Tibial artery (tissue), 4 donors: ENCODE measurements around the gene KCNMA1.

Experiments used
- DNase-seq, 2 donors: peaks; one replicate each; pipeline ENCODE4 v3.0.0-alpha.2; 2019
- H3K27ac ChIP-seq, 2 donors: fragments of 200-600 bp; sonication (generic) in 1 of 2; 1 replicate in 1 of 2; 2 replicates in 1 of 2; pipeline ENCODE4 v1.5.1; 2018 to 2019; ENCODE audit warnings: mild to moderate bottlenecking in 1 of 2
- H3K27me3 ChIP-seq, 2 donors: fragments of 200-600 bp; sonication (generic) in 1 of 2; one replicate each; pipeline versions ENCODE4 v1.5.1 to v1.6.0; 2016 to 2019
- H3K36me3 ChIP-seq, 3 donors: fragments of 200-600 bp; sonication (generic) in 2 of 3; one replicate each; pipeline ENCODE4 v1.5.1; 2016 to 2019; ENCODE audit warnings: mild to moderate bottlenecking in 2 of 3
- H3K4me1 ChIP-seq, 4 donors: fragments of 200-600 bp; sonication (generic) in 2 of 4; 1 replicate in 3 of 4; 2 replicates in 1 of 4; pipeline ENCODE4 v1.5.1; 2016 to 2019
- H3K4me3 ChIP-seq, 2 donors: fragments of 200-600 bp; sonication (generic) in 1 of 2; 1 replicate in 1 of 2; 2 replicates in 1 of 2; pipeline ENCODE4 v1.5.1; 2018 to 2019; ENCODE audit warnings: mild to moderate bottlenecking in 2 of 2
- H3K9me3 ChIP-seq, 3 donors: fragments of 200-600 bp; sonication (generic) in 1 of 3; one replicate each; pipeline ENCODE4 v1.5.1; 2016 to 2019
- intact Hi-C: fragments of 100-400 bp; cut with DNase I; formaldehyde crosslinking; loops from one replicate; pipeline ENCODE4 v1.15.0; 2023; ENCODE audit warnings: low total_unique reads
- TF ChIP-seq, protein P1 (sequence below), 2 experiments: fragments of 200-600 bp in 1 of 2; fragments of 450-650 bp in 1 of 2; IDR thresholded peaks; one replicate each; pipeline ENCODE4 v1.5.1; 2017 to 2019; ENCODE audit warnings: antibody characterized with exemption in 2 of 2, mild to moderate bottlenecking in 1 of 2, moderate library complexity in 1 of 2

KCNMA1 gene

DNA sequence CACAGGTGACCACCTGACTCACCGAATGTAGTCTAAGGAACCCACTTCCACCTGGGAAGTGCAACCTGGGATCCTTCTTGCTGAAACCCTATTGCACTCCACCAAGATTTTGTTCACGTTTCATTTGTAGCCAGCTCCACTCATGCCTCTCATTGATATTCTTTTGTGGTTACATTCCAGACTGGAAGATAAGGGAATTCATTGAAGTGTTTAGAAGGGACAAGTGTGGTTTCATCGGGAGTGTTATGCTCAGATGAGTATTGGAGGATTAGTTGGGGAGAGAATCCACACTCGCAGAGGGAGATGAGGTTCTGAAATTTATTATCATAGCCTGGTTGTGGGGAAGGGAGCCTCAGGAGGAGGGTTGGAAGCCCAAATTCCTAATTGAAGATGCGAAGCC is 320.4 kb downstream of the KCNMA1 start:
- H3K27ac ChIP-seq = no peak overlapping the region
- no peaks in the 10 kb centered on the region for H3K9me3 ChIP-seq
- no peaks in the 10 kb centered on the region for H3K27me3 ChIP-seq
- DNase-seq = no peak
- peaks cover 0 to 35% (median 11%) of the 10 kb centered on the region in 4 donors for H3K4me1 ChIP-seq
- TF ChIP-seq, protein P1, sequence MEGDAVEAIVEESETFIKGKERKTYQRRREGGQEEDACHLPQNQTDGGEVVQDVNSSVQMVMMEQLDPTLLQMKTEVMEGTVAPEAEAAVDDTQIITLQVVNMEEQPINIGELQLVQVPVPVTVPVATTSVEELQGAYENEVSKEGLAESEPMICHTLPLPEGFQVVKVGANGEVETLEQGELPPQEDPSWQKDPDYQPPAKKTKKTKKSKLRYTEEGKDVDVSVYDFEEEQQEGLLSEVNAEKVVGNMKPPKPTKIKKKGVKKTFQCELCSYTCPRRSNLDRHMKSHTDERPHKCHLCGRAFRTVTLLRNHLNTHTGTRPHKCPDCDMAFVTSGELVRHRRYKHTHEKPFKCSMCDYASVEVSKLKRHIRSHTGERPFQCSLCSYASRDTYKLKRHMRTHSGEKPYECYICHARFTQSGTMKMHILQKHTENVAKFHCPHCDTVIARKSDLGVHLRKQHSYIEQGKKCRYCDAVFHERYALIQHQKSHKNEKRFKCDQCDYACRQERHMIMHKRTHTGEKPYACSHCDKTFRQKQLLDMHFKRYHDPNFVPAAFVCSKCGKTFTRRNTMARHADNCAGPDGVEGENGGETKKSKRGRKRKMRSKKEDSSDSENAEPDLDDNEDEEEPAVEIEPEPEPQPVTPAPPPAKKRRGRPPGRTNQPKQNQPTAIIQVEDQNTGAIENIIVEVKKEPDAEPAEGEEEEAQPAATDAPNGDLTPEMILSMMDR (IDR thresholded peaks at IDR 0.05) = no peak
- no peak overlapping the region for H3K4me3 ChIP-seq
- intact Hi-C loops = no loop called here
- no peaks in the 10 kb centered on the region for H3K36me3 ChIP-seq

DNA sequence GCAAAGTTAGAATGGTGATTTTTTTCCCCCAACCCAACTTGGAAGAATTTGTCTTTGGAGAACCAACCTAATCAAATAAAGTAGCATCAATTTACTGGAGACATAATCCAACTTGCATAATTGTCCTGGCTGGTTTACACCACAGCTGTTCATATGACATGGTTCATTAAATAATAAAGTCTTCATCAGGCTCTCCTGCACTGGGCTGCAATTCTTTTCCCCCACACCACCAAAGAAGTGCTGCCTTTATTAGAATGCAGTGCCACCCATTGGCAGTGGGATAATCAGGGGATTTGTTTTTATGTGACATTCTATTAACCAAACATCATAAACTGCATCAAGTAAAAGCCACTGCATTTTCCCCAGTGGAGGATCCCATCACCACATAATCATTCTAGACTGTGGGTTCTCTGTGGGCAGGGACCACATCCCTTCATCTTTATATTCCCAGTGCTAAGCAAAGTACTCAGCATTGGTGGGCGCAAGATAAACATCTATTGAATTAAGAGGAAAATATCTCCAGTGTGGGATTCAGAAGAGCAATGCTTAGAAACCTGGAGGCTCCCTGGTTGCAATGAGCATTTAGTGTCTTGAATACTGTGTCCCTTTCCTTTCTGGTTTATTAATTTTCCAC is 322.0 kb downstream of the KCNMA1 start:
- intact Hi-C loops = no loop called here

DNA sequence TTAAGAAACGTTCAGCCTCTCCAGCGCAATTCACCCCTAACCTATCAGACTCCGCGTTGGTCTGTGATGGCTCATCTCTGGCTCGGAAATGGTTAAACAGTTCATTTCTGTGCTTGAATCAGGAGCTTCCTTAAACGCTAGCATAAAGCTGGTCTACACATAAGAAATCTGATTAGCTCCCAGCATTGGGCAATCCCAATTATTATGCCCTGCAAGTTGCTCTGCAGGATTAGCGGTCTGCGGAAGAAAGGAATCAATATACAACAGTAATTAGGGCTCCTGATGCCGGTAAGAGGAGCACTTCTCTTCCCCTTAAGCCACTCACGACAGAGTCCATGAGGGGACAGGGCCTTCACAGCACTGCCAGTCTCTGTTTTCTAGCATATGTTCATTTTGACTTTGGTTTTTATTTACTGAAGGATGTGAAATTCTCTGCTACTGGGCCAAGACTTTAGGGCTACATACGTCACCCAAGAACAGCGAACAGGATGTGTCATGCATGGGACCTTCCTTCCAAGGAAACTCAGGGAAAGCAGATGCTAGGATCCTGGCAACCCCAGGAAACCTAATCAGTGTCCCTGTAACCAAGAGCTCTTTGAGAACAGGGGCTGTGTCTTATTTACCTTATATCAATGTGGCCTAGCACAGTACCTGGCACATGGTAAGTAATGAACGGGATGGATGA is 324.4 kb downstream of the KCNMA1 start:
- Histone ChIP-seq H3K4me1 (peaks cover 0 to 36% (median 21%) of the 10 kb centered on the region in 4 donors), H3K27ac (no peak overlapping the region), H3K27me3 (no peaks in the 10 kb centered on the region), H3K36me3 (no peaks in the 10 kb centered on the region), H3K4me3 (no peak overlapping the region), H3K9me3 (no peaks in the 10 kb centered on the region)
- intact Hi-C loops = no loop called here
- TF ChIP-seq, protein P1 (IDR thresholded peaks at IDR 0.05) = no peak
- DNase-seq = no peak

More for the DNA sequence above, 322.0 kb downstream of the KCNMA1 start:
- Histone ChIP-seq H3K4me1 (peaks cover 0 to 32% (median 19%) of the 10 kb centered on the region in 4 donors), H3K36me3 (no peaks in the 10 kb centered on the region), H3K27me3 (no peaks in the 10 kb centered on the region), H3K4me3 (no peak overlapping the region), H3K27ac (no peak overlapping the region), H3K9me3 (no peaks in the 10 kb centered on the region)
- no peak for DNase-seq
- TF ChIP-seq, protein P1 (IDR thresholded peaks at IDR 0.05) = no peak

DNA sequence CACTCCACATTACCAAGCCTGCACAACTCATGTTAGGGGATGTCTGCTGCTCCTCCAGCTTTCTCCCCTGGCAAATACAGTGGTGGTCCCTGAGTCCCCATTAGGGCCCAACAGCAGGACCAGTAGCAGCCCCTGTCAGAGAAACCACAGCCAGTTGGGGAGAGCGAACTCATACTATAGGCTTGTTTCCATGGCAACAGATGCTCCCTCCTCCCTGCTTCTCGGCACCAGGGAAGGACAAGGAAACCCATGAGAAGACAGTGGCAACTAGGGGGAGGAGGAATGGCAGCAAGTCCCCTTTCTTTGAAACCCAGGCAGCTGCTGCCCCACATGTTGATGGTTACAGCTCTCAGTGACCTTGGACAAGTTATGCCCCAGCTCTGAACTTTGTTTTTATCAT is 326.4 kb downstream of the KCNMA1 start:
- TF ChIP-seq, protein P1 (IDR thresholded peaks at IDR 0.05) = no peak
- H3K9me3 ChIP-seq = no peaks in the 10 kb centered on the region
- peaks cover 0 to 41% (median 24%) of the 10 kb centered on the region in 4 donors for H3K4me1 ChIP-seq
- DNase-seq = no peak
- H3K36me3 ChIP-seq = no peaks in the 10 kb centered on the region
- no peaks in the 10 kb centered on the region for H3K27me3 ChIP-seq
- no peak overlapping the region for H3K4me3 ChIP-seq
- intact Hi-C loops = no loop called here
- peak overlapping the region; percentile 43 to 45 for H3K27ac ChIP-seq

DNA sequence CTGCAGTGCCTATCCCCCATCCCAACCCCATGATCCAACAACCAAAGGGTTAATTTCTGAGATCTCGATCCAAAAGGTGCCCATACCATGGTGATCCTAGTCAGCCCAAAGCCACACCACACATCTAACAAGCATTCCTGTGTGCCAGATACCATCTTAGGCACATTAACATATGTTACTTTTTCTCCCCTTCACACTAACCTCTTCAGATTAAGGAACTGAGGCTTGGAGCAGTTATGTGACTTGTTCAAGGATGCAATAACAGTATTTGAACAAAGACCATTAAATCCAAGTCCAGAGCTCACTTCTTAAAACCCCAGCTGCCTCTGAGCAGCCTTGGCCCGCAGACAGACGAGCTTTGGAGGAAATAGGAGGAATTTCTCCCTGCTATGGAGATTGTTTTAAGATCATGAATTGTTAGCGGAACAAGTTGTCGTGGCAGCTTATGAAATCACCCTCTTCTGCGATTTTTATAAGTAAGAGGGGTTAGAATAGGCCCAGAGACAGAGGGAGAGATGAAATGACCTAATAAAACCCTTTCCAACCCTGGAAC is 327.2 kb downstream of the KCNMA1 start:
- intact Hi-C loops = no loop called here
- peak overlapping the region; percentile 43 to 45 for H3K27ac ChIP-seq
- H3K4me1 ChIP-seq = peaks cover 0 to 48% (median 29%) of the 10 kb centered on the region in 4 donors

More for the DNA sequence above, 327.2 kb downstream of the KCNMA1 start:
- H3K9me3 ChIP-seq = no peaks in the 10 kb centered on the region
- H3K4me3 ChIP-seq = no peak overlapping the region
- H3K36me3 ChIP-seq = no peaks in the 10 kb centered on the region
- no peak for DNase-seq
- TF ChIP-seq, protein P1 (IDR thresholded peaks at IDR 0.05) = no peak
- no peaks in the 10 kb centered on the region for H3K27me3 ChIP-seq
